Type B pancreatic cell (in vitro differentiated cells): Measurements from ENCODE around the gene ADCY2. TPM values are rescaled to one million over a fixed set of nuclear protein-coding genes. Genes with fewer than 3 reads are reported as not detected.

Experiments used
- DNase-seq: peaks from one replicate; pipeline ENCODE4 v3.0.0; 2021; ENCODE audit warnings: mixed read lengths; ENCODE audit not compliant: unreplicated experiment; ENCODE audit errors: extremely low spot score
- H3K27ac Mint-ChIP-seq: 2 replicates; pipeline ENCODE4 v1.8.0; 2021; ENCODE audit warnings: mild to moderate bottlenecking, mixed read lengths
- H3K27me3 Mint-ChIP-seq: 2 replicates; pipeline ENCODE4 v1.8.0; 2021; ENCODE audit warnings: mixed read lengths
- H3K36me3 Mint-ChIP-seq: 2 replicates; pipeline ENCODE4 v1.8.0; 2021; ENCODE audit warnings: mixed read lengths
- H3K4me1 Mint-ChIP-seq: one replicate; pipeline ENCODE4 v1.8.0; 2021; ENCODE audit warnings: mixed read lengths; ENCODE audit not compliant: unreplicated experiment
- H3K4me3 Mint-ChIP-seq: 2 replicates; pipeline ENCODE4 v1.8.0; 2021; ENCODE audit warnings: mild to moderate bottlenecking, mixed read lengths
- H3K9me3 Mint-ChIP-seq: 2 replicates; pipeline ENCODE4 v1.8.0; 2021; ENCODE audit warnings: mixed read lengths
- CTCF ChIP-seq: fragments of 200-600 bp; sonication (generic); conservative IDR thresholded peaks from 2 replicates; pipeline ENCODE4 v1.5.0; 2021; ENCODE audit warnings: antibody characterized with exemption, mild to moderate bottlenecking
- total RNA-seq: library from RNA; stranded (reverse); gene quantifications from 2 replicates; pipeline ENCODE4 v1.2.1, GENCODE V29; 2021; ENCODE audit warnings: low replicate concordance

ADCY2 gene
- total RNA-seq, 1 donor from 2014 or later, result 79.7 TPM

GRCh38 chr5:7678030-7678429 lies 282.1 kb downstream of the ADCY2 start:
- H3K36me3 Mint-ChIP-seq, result no peaks in the 10 kb centered on the region
- no peak for TF ChIP-seq CTCF
- peaks cover 13% of the 10 kb centered on the region for H3K4me1 Mint-ChIP-seq
- H3K27ac Mint-ChIP-seq, result no peak overlapping the region
- no peak overlapping the region for H3K4me3 Mint-ChIP-seq
- H3K27me3 Mint-ChIP-seq, result peaks cover 14% of the 10 kb centered on the region
- H3K9me3 Mint-ChIP-seq, result no peaks in the 10 kb centered on the region
- no peak for DNase-seq

- DNase-seq, result no peak
- H3K4me1 Mint-ChIP-seq, result peaks cover 13% of the 10 kb centered on the region
- H3K9me3 Mint-ChIP-seq, result no peaks in the 10 kb centered on the region
- no peaks in the 10 kb centered on the region for H3K36me3 Mint-ChIP-seq
- H3K27ac Mint-ChIP-seq, result no peak overlapping the region
- TF ChIP-seq CTCF, result no peak
- H3K4me3 Mint-ChIP-seq, result no peak overlapping the region
- H3K27me3 Mint-ChIP-seq, result peaks cover 14% of the 10 kb centered on the region
Observed at GRCh38 chr5:7679663-7680062, 283.7 kb downstream of the ADCY2 start.

GRCh38 chr5:7680260-7680659 lies 284.3 kb downstream of the ADCY2 start:
- H3K27me3 Mint-ChIP-seq, result peaks cover 14% of the 10 kb centered on the region
- no peaks in the 10 kb centered on the region for H3K9me3 Mint-ChIP-seq
- peaks cover 13% of the 10 kb centered on the region for H3K4me1 Mint-ChIP-seq
- TF ChIP-seq CTCF, result no peak
- DNase-seq, result no peak
- H3K36me3 Mint-ChIP-seq, result no peaks in the 10 kb centered on the region
- H3K27ac Mint-ChIP-seq, result no peak overlapping the region
- no peak overlapping the region for H3K4me3 Mint-ChIP-seq

GRCh38 chr5:7682379-7682778 lies 286.4 kb downstream of the ADCY2 start:
- H3K27me3 Mint-ChIP-seq, result peaks cover 18% of the 10 kb centered on the region
- H3K27ac Mint-ChIP-seq, result no peak overlapping the region
- DNase-seq, result no peak
- no peak overlapping the region for H3K4me3 Mint-ChIP-seq
- no peaks in the 10 kb centered on the region for H3K36me3 Mint-ChIP-seq
- no peak for TF ChIP-seq CTCF
- H3K4me1 Mint-ChIP-seq, result peaks cover 13% of the 10 kb centered on the region
- H3K9me3 Mint-ChIP-seq, result no peaks in the 10 kb centered on the region

GRCh38 chr5:7683753-7684152 lies 287.8 kb downstream of the ADCY2 start:
- peaks cover 13% of the 10 kb centered on the region for H3K4me1 Mint-ChIP-seq
- H3K4me3 Mint-ChIP-seq, result no peak overlapping the region
- H3K9me3 Mint-ChIP-seq, result no peaks in the 10 kb centered on the region
- H3K27me3 Mint-ChIP-seq, result peaks cover 19% of the 10 kb centered on the region
- no peak overlapping the region for H3K27ac Mint-ChIP-seq
- no peak for DNase-seq
- TF ChIP-seq CTCF, result no peak
- H3K36me3 Mint-ChIP-seq, result no peaks in the 10 kb centered on the region

- H3K9me3 Mint-ChIP-seq, result no peaks in the 10 kb centered on the region
- H3K36me3 Mint-ChIP-seq, result no peaks in the 10 kb centered on the region
- H3K27ac Mint-ChIP-seq, result no peak overlapping the region
- no peak for DNase-seq
- no peak for TF ChIP-seq CTCF
- H3K4me1 Mint-ChIP-seq, result peaks cover 5% of the 10 kb centered on the region
- no peak overlapping the region for H3K4me3 Mint-ChIP-seq
- H3K27me3 Mint-ChIP-seq, result peaks cover 10% of the 10 kb centered on the region
Observed at GRCh38 chr5:7684826-7685225, 288.9 kb downstream of the ADCY2 start.
